22Rv1 (cell line): ENCODE measurements around the gene HAND1.

ENCODE experiments used
- H3K27ac ChIP-seq: fragments of 450-650 bp; 2 replicates; pipeline ENCODE4 v1.5.1; 2017
- ZFX ChIP-seq: fragments of 450-650 bp; IDR thresholded peaks from 2 replicates; pipeline ENCODE4 v1.6.1; 2017; ENCODE audit warnings: antibody characterized with exemption, borderline replicate concordance
- TF ChIP-seq, protein P1 (sequence below): fragments of 450-650 bp; IDR thresholded peaks from 2 replicates; pipeline ENCODE4 v1.5.1; 2017; ENCODE audit warnings: mild to moderate bottlenecking

HAND1 gene

DNA sequence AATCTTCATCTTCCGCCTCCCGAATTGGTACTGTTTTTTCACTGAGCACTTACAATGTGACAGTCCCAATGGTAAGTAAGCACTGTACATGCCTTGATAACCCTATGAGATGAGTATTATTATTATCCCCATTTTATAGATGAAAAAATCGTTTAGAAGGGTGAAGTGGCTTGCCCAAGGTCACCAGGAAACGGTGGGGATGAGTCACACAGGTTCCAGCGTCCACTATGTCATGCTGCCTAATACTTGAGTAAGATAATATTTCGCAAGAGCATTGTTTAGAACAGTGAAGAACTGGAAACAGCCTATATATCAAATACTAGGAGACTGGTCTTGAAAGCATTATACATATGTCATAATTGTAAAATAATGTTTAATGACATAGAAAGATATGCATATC, 12.9 kb downstream of the HAND1 start:
- TF ChIP-seq ZFX = no peak
- TF ChIP-seq, protein P1, sequence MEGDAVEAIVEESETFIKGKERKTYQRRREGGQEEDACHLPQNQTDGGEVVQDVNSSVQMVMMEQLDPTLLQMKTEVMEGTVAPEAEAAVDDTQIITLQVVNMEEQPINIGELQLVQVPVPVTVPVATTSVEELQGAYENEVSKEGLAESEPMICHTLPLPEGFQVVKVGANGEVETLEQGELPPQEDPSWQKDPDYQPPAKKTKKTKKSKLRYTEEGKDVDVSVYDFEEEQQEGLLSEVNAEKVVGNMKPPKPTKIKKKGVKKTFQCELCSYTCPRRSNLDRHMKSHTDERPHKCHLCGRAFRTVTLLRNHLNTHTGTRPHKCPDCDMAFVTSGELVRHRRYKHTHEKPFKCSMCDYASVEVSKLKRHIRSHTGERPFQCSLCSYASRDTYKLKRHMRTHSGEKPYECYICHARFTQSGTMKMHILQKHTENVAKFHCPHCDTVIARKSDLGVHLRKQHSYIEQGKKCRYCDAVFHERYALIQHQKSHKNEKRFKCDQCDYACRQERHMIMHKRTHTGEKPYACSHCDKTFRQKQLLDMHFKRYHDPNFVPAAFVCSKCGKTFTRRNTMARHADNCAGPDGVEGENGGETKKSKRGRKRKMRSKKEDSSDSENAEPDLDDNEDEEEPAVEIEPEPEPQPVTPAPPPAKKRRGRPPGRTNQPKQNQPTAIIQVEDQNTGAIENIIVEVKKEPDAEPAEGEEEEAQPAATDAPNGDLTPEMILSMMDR = no peak
- H3K27ac ChIP-seq = no peak overlapping the region

DNA sequence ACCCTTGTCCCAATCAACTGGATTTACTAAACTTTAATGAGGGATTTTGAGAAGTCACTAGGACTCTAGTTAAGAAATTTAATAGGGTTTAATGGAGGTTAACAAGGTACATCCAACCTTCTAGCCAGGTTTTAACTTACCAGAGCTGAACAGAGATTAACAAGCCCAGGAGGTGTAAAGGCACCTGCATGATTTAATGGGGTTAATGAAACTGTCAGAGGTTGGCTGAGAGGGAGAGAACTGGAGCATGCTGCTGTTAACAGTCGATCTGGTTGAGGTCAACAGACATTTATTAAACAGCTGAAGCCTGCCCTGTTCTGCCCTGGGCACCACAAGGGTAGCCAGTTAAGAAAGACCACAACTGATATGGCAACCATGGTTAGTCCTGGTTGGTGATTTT, 13.6 kb downstream of the HAND1 start:
- H3K27ac ChIP-seq = no peak overlapping the region
- TF ChIP-seq, protein P1 = no peak
- no peak for TF ChIP-seq ZFX

DNA sequence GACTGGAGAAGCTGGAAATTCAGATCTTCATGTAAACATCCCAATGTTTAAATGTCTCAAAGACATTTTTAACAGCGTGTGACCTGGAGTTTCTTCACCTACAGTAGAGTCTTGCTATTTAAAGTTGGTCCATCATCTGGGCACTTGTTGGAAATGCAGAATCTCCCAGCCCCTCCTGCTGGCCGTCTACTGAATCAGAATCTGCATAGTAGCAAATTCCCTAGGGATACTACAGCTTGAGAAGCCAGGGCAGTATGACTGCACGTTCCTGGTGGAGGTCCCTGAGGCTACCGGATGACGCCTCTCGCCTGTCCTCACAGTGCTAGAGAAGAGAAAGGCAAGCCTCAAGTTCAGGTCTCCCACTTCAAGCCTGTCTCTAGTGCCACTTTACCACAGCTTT, 16.5 kb downstream of the HAND1 start:
- no peak for TF ChIP-seq ZFX
- TF ChIP-seq, protein P1 = no peak
- no peak overlapping the region for H3K27ac ChIP-seq

DNA sequence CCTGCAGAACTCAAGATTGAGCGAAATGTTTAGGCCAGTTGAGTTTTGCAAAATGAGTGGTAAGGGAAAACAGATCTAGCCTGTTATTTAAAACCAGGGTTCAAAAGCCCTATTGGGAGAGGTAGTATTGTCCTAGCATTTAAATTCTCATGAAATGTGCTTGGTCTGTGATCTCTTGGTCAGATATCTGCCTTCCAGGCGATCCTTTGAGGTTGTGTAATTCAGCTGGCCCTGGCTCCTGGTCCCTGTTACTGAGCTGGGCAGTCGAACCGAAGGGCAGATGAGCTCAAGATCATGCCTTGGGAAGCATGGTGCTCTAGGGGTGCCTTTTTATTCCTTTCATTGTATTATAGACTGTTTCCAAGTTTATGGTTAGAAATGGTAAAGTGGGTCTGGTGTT, 17.9 kb downstream of the HAND1 start:
- TF ChIP-seq, protein P1 = no peak
- TF ChIP-seq ZFX = no peak
- H3K27ac ChIP-seq = no peak overlapping the region

DNA sequence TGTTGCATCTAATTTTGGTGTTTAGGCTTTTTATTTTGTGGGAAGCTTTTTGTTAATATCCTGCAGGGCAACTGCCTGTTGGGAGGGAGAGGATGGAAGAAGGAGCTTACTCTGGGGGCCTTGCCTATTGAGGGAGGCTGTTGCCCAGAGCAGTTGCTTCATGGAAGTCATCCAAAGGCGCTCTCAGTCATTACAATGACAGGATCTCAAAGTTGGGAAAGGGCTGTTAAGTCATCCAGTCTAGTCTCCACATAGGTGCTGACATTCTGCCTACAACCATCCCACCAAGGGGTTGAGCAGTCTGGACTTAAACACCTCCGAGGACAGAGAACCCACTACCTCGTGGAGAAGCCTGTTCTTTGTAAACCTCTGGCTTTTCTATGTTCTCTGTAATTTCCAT, 19.0 kb downstream of the HAND1 start:
- H3K27ac ChIP-seq = no peak overlapping the region
- TF ChIP-seq ZFX = no peak
- TF ChIP-seq, protein P1 = no peak

DNA sequence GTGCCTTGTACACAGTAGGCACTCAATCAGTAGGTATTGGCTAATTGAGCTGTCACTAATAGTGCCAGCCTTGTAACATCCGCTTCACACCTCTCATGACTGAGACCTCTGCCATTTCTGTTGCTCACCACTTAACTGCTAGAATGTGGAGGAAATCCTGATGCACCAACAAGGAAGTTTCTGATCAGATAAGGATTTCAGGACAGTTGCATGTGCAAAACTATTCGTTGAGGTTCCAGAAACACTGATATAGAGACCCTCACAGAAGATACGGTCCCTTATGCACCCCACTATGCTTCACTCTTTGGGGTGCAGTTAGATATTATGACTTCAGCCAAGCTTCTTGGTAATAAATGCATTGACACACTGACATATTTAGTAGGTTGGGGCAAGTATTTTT, 21.5 kb downstream of the HAND1 start:
- no peak for TF ChIP-seq ZFX
- TF ChIP-seq, protein P1 = no peak
- H3K27ac ChIP-seq = no peak overlapping the region

DNA sequence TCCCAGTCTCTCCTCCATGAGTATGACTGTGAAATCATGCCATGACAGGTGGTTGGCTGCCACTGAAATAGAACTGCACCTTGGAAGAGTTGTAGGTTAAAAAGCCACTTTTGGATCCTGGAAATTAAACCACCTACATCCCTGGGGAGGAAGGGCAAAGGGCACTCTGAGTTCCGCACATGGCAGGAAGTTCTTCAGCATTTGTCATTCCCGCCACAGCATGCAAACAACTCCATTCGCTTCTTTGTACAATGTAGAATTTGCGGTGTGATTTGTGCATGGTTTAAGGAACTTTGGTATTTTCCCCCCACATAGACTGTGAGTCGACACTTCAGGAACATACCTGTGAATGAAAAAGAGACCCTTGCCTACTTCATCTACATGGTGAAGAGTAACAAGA, 22.4 kb downstream of the HAND1 start:
- TF ChIP-seq, protein P1 = no peak
- TF ChIP-seq ZFX = no peak
- H3K27ac ChIP-seq = no peak overlapping the region
